A673 (cell line): ENCODE results near the gene HNF4A. TPM values are rescaled to one million over a fixed set of nuclear protein-coding genes. Genes with fewer than 3 reads are reported as not detected.

Experiments used
- BruUV-seq: library from RNA; stranded (reverse); fragments of 400-500 nt; replicated peaks from 2 replicates; lab custom pipeline; 2021; lab: Mats Ljungman, UMichigan
- CTCF ChIA-PET: fragments of 300-600 bp; sonication (Branson Sonifier 250); formaldehyde crosslinking; loops from one replicate; lab custom pipeline; 2022; ENCODE audit warnings: antibody characterized with exemption; lab: Charles Lee
- POLR2A ChIA-PET: fragments of 300-600 bp; sonication (Branson Sonifier 250); formaldehyde crosslinking; loops from one replicate; lab custom pipeline; 2022; ENCODE audit warnings: antibody characterized with exemption; ENCODE audit not compliant: low non-redundant PET; lab: Charles Lee
- DNase-seq: peaks from one replicate; pipeline ENCODE4 v3.0.0-alpha.2; 2015; ENCODE audit warnings: low spot score
- H3K27ac ChIP-seq: fragments of 200-600 bp; sonication (generic); 2 replicates; pipeline ENCODE4 v1.5.1; 2016; ENCODE audit warnings: mixed run types, low read depth, mild to moderate bottlenecking, mixed read lengths, antibody characterized with exemption, low read length; ENCODE audit not compliant: poor library complexity, severe bottlenecking
- H3K27me3 ChIP-seq: fragments of 200-600 bp; sonication (generic); replicated peaks from 2 replicates; pipeline ENCODE4 v1.6.1; 2017; ENCODE audit warnings: mixed run types, low read depth, mild to moderate bottlenecking, mixed read lengths, antibody characterized with exemption, low read length; ENCODE audit not compliant: insufficient read depth, poor library complexity
- H3K36me3 ChIP-seq: fragments of 200-600 bp; sonication (generic); 2 replicates; pipeline ENCODE4 v1.6.1; 2016; ENCODE audit warnings: mixed run types, mild to moderate bottlenecking, mixed read lengths, antibody characterized with exemption, low read length; ENCODE audit not compliant: insufficient read depth, poor library complexity, severe bottlenecking
- H3K4me1 ChIP-seq: fragments of 200-600 bp; sonication (generic); 2 replicates; pipeline ENCODE4 v1.6.1; 2017; ENCODE audit warnings: mixed run types, mild to moderate bottlenecking, mixed read lengths, antibody characterized with exemption, low read length; ENCODE audit not compliant: insufficient read depth, poor library complexity, severe bottlenecking
- H3K4me3 ChIP-seq: fragments of 200-600 bp; sonication (generic); 2 replicates; pipeline ENCODE4 v1.5.1; 2016; ENCODE audit warnings: low read depth, mixed run types, mild to moderate bottlenecking, mixed read lengths, low read length; ENCODE audit not compliant: poor library complexity, severe bottlenecking
- H3K9me3 ChIP-seq: fragments of 200-600 bp; sonication (generic); 2 replicates; pipeline ENCODE4 v1.6.1; 2016; ENCODE audit warnings: mixed run types, low read depth, mild to moderate bottlenecking, mixed read lengths, antibody characterized with exemption, low read length; ENCODE audit not compliant: poor library complexity, severe bottlenecking
- CTCF ChIP-seq: fragments of 300-800, 200-600 bp; sonication (generic); conservative IDR thresholded peaks from 2 replicates; pipeline ENCODE4 v1.5.1; 2017; ENCODE audit warnings: low read depth, mild to moderate bottlenecking, antibody characterized with exemption, low read length, moderate library complexity, mixed read lengths
- EZH2 ChIP-seq: fragments of 200-600 bp; sonication (generic); IDR thresholded peaks from 2 replicates; pipeline ENCODE4 v1.6.1; 2017; ENCODE audit warnings: borderline replicate concordance, low read depth, mild to moderate bottlenecking, mixed read lengths, antibody characterized with exemption, low read length; ENCODE audit not compliant: poor library complexity, severe bottlenecking
- intact Hi-C: fragments of 100-400 bp; cut with micrococcal nuclease; formaldehyde crosslinking; loops from one replicate; pipeline ENCODE4 v1.10.0; 2022; ENCODE audit not compliant: unreplicated experiment
- total RNA-seq: library from RNA; stranded (reverse); gene quantifications from 2 replicates; pipeline ENCODE4 v1.2.3, GENCODE V29; 2021

HNF4A gene
- total RNA-seq, 1 experiment from 2014 or later: not detected

GRCh38 chr20:44475694-44476560 lies 120.4 kb downstream of the HNF4A start, which contains the start of gene TTPAL:
TTPAL (plus strand) TSS chr20:44475874; CDS start chr20:44480000, 4,126 bp downstream.
- ChIA-PET POLR2A (interaction anchor here (0.5 to 0.6 kb wide), 3 partner anchors 146 to 359 kb away, joined by 3 read pairs; no protein-coding TSS in a partner anchor), CTCF (interaction anchor here (0.6 kb wide), 1 partner anchor 399 kb away, joined by 3 read pairs; no protein-coding TSS in a partner anchor)
- no peaks in the 10 kb centered on the region for H3K4me1 ChIP-seq
- TSS peak; percentile 60 for BruUV-seq
- H3K9me3 ChIP-seq: no peaks in the 10 kb centered on the region
- no peaks in the 10 kb centered on the region for H3K27me3 ChIP-seq
- H3K27ac ChIP-seq: peak within 1 kb of the TSS; percentile 83
- H3K36me3 ChIP-seq: no peaks in the 10 kb centered on the region
- intact Hi-C loops: no loop called here
- peak; percentile 87 for DNase-seq
- peak within 1 kb of the TSS; percentile 86 for H3K4me3 ChIP-seq
- no peak for TF ChIP-seq EZH2
- TF ChIP-seq CTCF: no peak

- H3K9me3 ChIP-seq: no peaks in the 10 kb centered on the region
- no peak overlapping the region for H3K27ac ChIP-seq
- ChIA-PET POLR2A (interaction anchor here (0.6 kb wide), 1 partner anchor 360 kb away, joined by 3 read pairs; no protein-coding TSS in a partner anchor), CTCF (interaction anchor here (0.5 kb wide), 1 partner anchor 128 kb away, joined by 4 read pairs; no protein-coding TSS in a partner anchor)
- no peak overlapping the region for H3K4me3 ChIP-seq
- BruUV-seq: no TSS peak
- intact Hi-C loops: no loop called here
- H3K27me3 ChIP-seq: no peaks in the 10 kb centered on the region
- no peaks in the 10 kb centered on the region for H3K36me3 ChIP-seq
- no peaks in the 10 kb centered on the region for H3K4me1 ChIP-seq
- TF ChIP-seq EZH2: no peak
- no peak for TF ChIP-seq CTCF
- no peak for DNase-seq
These were observed 121.7 kb downstream of the HNF4A start for GRCh38 chr20:44477151-44477550.

- BruUV-seq: no TSS peak
- Histone ChIP-seq H3K27ac (no peak overlapping the region), H3K4me1 (no peaks in the 10 kb centered on the region), H3K4me3 (no peak overlapping the region), H3K27me3 (no peaks in the 10 kb centered on the region), H3K36me3 (no peaks in the 10 kb centered on the region), H3K9me3 (no peaks in the 10 kb centered on the region)
- ChIA-PET POLR2A (interaction anchor here (0.7 kb wide), 1 partner anchor 1263 kb away, joined by 3 read pairs; no protein-coding TSS in a partner anchor), CTCF (no interaction called here)
- TF ChIP-seq EZH2 (no peak), CTCF (no peak)
- intact Hi-C loops: no loop called here
- no peak for DNase-seq
These were observed 122.7 kb downstream of the HNF4A start for GRCh38 chr20:44478206-44478605.
